ENCODE data around the gene CAGE1.

- TF ChIP-seq FOXP2 (optimal IDR thresholded peaks at IDR 0.05; ENCODE audit: borderline replicate concordance, extremely low read depth, extremely low read length, insufficient read depth) (no peak), POLR2AphosphoS5 (IDR thresholded peaks at IDR 0.05; ENCODE audit: low read depth, low read length) (no peak), TAF1 (IDR thresholded peaks at IDR 0.05; ENCODE audit: borderline replicate concordance, insufficient read depth, low read length) (no peak)
- TF ChIP-seq, protein P1, sequence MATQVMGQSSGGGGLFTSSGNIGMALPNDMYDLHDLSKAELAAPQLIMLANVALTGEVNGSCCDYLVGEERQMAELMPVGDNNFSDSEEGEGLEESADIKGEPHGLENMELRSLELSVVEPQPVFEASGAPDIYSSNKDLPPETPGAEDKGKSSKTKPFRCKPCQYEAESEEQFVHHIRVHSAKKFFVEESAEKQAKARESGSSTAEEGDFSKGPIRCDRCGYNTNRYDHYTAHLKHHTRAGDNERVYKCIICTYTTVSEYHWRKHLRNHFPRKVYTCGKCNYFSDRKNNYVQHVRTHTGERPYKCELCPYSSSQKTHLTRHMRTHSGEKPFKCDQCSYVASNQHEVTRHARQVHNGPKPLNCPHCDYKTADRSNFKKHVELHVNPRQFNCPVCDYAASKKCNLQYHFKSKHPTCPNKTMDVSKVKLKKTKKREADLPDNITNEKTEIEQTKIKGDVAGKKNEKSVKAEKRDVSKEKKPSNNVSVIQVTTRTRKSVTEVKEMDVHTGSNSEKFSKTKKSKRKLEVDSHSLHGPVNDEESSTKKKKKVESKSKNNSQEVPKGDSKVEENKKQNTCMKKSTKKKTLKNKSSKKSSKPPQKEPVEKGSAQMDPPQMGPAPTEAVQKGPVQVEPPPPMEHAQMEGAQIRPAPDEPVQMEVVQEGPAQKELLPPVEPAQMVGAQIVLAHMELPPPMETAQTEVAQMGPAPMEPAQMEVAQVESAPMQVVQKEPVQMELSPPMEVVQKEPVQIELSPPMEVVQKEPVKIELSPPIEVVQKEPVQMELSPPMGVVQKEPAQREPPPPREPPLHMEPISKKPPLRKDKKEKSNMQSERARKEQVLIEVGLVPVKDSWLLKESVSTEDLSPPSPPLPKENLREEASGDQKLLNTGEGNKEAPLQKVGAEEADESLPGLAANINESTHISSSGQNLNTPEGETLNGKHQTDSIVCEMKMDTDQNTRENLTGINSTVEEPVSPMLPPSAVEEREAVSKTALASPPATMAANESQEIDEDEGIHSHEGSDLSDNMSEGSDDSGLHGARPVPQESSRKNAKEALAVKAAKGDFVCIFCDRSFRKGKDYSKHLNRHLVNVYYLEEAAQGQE (IDR thresholded peaks at IDR 0.05; ENCODE audit: insufficient read depth in 1 of 2, low read depth in 2 of 2, low read length in 2 of 2) = no peak
Measured at GRCh38 chr6:7314414-7314813, 75.1 kb downstream of the CAGE1 start.

All from PFSK-1 (cell line).